Suprapubic skin (tissue), 4 donors: ENCODE data around the gene GPR183.

Experiments
- EP300 ChIP-seq: sonication (generic); formaldehyde crosslinking; IDR thresholded peaks from one replicate; pipeline ENCODE4 v1.6.1; 2017; ENCODE audit warnings: antibody characterized with exemption
- POLR2AphosphoS5 ChIP-seq, 3 donors: sonication (generic); formaldehyde crosslinking; IDR thresholded peaks; one replicate each; pipeline ENCODE4 v1.6.1; 2017; ENCODE audit warnings: antibody characterized with exemption in 3 of 3
- TF ChIP-seq, protein P1 (sequence below), 2 donors: fragments of 200-600 bp in 1 of 2; fragments of 450-650 bp in 1 of 2; sonication (generic) in 1 of 2; IDR thresholded peaks; one replicate each; pipeline ENCODE4 v1.5.1; 2016 to 2019; ENCODE audit warnings: antibody characterized with exemption in 2 of 2, mild to moderate bottlenecking in 1 of 2, moderate library complexity in 1 of 2

DNA sequence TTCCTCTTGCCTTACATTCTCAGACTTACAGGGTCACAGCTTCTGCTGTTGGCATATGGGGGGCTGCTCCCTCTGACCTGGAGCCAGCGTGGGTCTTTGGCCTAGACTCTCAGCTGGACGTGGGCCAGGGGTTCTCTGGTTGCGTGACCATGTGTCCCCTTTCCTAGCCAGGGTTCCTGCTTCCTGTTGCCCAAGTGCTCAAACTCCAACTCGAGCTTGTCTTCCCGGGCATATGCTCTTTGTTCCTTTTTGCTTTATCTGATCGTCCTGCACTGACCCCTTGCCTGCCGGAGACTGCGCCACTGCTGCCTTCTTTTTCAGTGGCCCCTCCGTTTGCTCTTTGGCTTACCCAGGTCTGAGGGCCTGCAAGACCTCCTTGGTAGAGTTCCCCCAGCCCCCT is 25.3 kb upstream of the GPR183 start:
- no peak for TF ChIP-seq POLR2AphosphoS5 (IDR thresholded peaks at IDR 0.05)
- TF ChIP-seq, protein P1, sequence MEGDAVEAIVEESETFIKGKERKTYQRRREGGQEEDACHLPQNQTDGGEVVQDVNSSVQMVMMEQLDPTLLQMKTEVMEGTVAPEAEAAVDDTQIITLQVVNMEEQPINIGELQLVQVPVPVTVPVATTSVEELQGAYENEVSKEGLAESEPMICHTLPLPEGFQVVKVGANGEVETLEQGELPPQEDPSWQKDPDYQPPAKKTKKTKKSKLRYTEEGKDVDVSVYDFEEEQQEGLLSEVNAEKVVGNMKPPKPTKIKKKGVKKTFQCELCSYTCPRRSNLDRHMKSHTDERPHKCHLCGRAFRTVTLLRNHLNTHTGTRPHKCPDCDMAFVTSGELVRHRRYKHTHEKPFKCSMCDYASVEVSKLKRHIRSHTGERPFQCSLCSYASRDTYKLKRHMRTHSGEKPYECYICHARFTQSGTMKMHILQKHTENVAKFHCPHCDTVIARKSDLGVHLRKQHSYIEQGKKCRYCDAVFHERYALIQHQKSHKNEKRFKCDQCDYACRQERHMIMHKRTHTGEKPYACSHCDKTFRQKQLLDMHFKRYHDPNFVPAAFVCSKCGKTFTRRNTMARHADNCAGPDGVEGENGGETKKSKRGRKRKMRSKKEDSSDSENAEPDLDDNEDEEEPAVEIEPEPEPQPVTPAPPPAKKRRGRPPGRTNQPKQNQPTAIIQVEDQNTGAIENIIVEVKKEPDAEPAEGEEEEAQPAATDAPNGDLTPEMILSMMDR (IDR thresholded peaks at IDR 0.05): no peak
- no peak for TF ChIP-seq EP300
